ENCODE data around the gene NAA30. TPM values are rescaled to one million over a fixed set of nuclear protein-coding genes. Genes with fewer than 3 reads are reported as not detected.

NAA30 gene
- total and polyA plus RNA-seq, 2 experiments from 2014 or later, result 14.3 to 23.9 TPM

DNA sequence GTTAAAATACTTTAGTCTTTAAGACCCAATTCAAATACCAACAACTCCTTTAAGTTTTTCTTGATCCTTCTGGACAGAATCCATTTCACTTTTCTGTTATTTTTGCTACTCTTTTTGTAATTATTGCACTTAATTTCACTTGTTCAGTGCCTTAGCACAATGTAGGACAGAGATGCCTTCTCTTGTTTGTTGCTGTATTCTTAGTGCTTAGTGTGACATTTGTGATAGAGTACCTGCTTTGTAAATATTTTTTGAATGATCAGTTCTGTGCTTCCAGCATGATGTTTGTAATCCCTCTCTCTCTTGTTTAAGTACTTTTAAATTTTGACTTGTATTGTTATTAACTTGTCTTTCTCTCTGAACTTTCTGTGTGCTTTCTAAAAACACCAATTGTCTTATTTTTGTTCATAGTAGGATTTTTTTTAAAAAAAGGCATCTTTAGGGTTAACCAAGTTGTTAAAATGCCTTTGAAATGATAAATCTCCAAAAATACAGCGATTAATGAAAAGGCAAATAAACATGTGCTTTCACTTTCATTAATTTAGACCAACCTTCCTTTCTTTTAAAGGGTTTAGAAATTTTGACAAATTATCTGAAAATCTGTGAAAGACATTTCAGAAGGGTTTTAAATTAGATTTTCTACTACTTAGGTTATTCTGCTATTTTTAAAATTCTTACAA is 11.9 kb downstream of the NAA30 start:
- 12 to 20% methylated on average over 1 of the region's 1 CpG for WGBS, 2 experiments (ENCODE audit: low coverage in 1 of 2, low lambda C conversion rate in 2 of 2, missing lambda C conversion rate in 2 of 2)
- Histone ChIP-seq H2AFZ (peak overlapping the region; percentile 31; the same call in 1 of the 2 replicates), H3K79me2 (ENCODE audit: insufficient read depth) (peaks cover 85% of the 10 kb centered on the region), H3K9ac (peak overlapping the region; percentile 57), H3K9me2 (ENCODE audit: insufficient read depth) (no peaks in the 10 kb centered on the region), H3K9me3 (ENCODE audit: low read depth) (no peaks in the 10 kb centered on the region), H3K27ac (peak overlapping the region; percentile 29), H3K27me3 (replicated peaks; ENCODE audit: insufficient read depth) (no peaks in the 10 kb centered on the region), H3K4me3 (peak overlapping the region; percentile 61), H3F3A (ENCODE audit: insufficient read depth) (peaks cover 10% of the 10 kb centered on the region; the same call in 1 of the 2 replicates), H3K4me2 (ENCODE audit: unreplicated experiment) (peak overlapping the region; percentile 70), H4K20me1 (ENCODE audit: insufficient read depth) (no peaks in the 10 kb centered on the region), H3K4me1 (ENCODE audit: insufficient read depth) (peaks cover 18% of the 10 kb centered on the region; the same call in 1 of the 2 replicates), H3K36me3 (ENCODE audit: low read depth) (peaks cover 13% of the 10 kb centered on the region; the same call in 1 of the 2 replicates)
- DNase-seq, result no peak
- TF ChIP-seq EZH2 (IDR thresholded peaks at IDR 0.05; ENCODE audit: insufficient read depth, poor library complexity, severe bottlenecking), result no peak
- no peak for TF ChIP-seq EZH2phosphoT487 (IDR thresholded peaks at IDR 0.05; ENCODE audit: insufficient read depth, low read depth)
- in situ Hi-C loops (cut with MboI), result no loop called here

DNA sequence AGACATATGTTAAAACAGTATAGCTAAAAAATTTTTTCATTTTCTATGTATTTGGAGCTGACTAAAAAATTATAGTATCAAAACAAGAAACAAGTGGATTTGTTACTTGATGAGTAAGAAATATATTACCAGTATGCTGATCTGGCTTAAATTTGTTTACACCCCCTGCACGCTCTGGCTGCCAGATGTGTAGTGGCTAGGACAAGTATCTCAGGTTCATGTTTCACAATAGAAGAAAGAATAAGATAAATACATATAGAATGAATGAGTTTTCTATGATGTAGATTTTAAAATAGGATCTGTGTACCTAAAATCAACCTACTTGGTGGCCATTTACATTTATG is 13.1 kb downstream of the NAA30 start:
- H3K27ac ChIP-seq, result no peak overlapping the region
- H3K79me2 ChIP-seq (ENCODE audit: insufficient read depth), result peaks cover 85% of the 10 kb centered on the region
- no peaks in the 10 kb centered on the region for H3K9me2 ChIP-seq (ENCODE audit: insufficient read depth)
- no peaks in the 10 kb centered on the region for H3K9me3 ChIP-seq (ENCODE audit: low read depth)
- no peak overlapping the region for H3K4me2 ChIP-seq (ENCODE audit: unreplicated experiment)
- in situ Hi-C loops (cut with MboI), result no loop called here
- H2AFZ ChIP-seq, result no peak overlapping the region
- no peaks in the 10 kb centered on the region for H4K20me1 ChIP-seq (ENCODE audit: insufficient read depth)
- 0 out of 2 replicates have a peak overlapping the region, but pooled peaks have one; percentile 61 for H3K4me3 ChIP-seq
- no peak overlapping the region for H3K9ac ChIP-seq
- H3K4me1 ChIP-seq (ENCODE audit: insufficient read depth), result peaks cover 18% of the 10 kb centered on the region; the same call in 1 of the 2 replicates
- 97 to 98% methylated on average over 1 of the region's 1 CpG for WGBS, 2 experiments (ENCODE audit: low coverage in 1 of 2, low lambda C conversion rate in 2 of 2, missing lambda C conversion rate in 2 of 2)
- H3K27me3 ChIP-seq (replicated peaks; ENCODE audit: insufficient read depth), result no peaks in the 10 kb centered on the region
- TF ChIP-seq EZH2 (IDR thresholded peaks at IDR 0.05; ENCODE audit: insufficient read depth, poor library complexity, severe bottlenecking) (no peak), EZH2phosphoT487 (IDR thresholded peaks at IDR 0.05; ENCODE audit: insufficient read depth, low read depth) (no peak)
- 0 out of 2 replicates have a peak, but pooled peaks cover 13% of the 10 kb centered on the region for H3K36me3 ChIP-seq (ENCODE audit: low read depth)
- no peak for DNase-seq
- peaks cover 10% of the 10 kb centered on the region; the same call in 1 of the 2 replicates for H3F3A ChIP-seq (ENCODE audit: insufficient read depth)

DNA sequence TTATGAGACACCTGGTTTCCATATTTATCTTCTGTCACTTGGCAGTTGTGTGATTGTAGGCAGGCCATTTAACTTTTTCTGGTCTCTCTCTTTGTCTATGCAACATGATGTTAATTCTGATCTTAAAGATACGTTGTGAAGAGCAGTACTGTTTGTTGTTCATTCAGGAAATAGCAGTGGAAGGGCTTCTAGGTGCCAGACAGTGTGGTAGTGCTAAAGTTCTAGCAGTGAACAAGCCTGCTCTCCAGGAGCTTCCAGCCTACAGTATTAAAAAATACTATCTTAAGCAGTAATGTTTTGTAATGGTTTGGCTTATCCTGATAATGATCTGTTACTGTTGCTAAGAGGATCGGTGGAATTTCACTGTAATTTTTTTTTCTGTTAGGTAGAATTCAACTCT is 15.2 kb downstream of the NAA30 start:
- Histone ChIP-seq H3K4me3 (no peak overlapping the region), H3K9ac (no peak overlapping the region), H3K27ac (no peak overlapping the region), H3K79me2 (ENCODE audit: insufficient read depth) (peaks cover 67% of the 10 kb centered on the region), H3K4me2 (ENCODE audit: unreplicated experiment) (no peak overlapping the region), H4K20me1 (ENCODE audit: insufficient read depth) (no peaks in the 10 kb centered on the region), H3F3A (ENCODE audit: insufficient read depth) (peaks cover 10% of the 10 kb centered on the region; the same call in 1 of the 2 replicates), H3K27me3 (replicated peaks; ENCODE audit: insufficient read depth) (no peaks in the 10 kb centered on the region), H2AFZ (no peak overlapping the region), H3K9me3 (ENCODE audit: low read depth) (no peaks in the 10 kb centered on the region), H3K36me3 (ENCODE audit: low read depth) (peaks cover 21% of the 10 kb centered on the region), H3K4me1 (ENCODE audit: insufficient read depth) (peaks cover 18% of the 10 kb centered on the region; the same call in 1 of the 2 replicates), H3K9me2 (ENCODE audit: insufficient read depth) (no peaks in the 10 kb centered on the region)
- WGBS, 2 experiments (ENCODE audit: low coverage in 1 of 2, low lambda C conversion rate in 2 of 2, missing lambda C conversion rate in 2 of 2), result 77 to 90% methylated on average over 2 of the region's 2 CpGs
- in situ Hi-C loops (cut with MboI), result no loop called here
- TF ChIP-seq EZH2 (IDR thresholded peaks at IDR 0.05; ENCODE audit: insufficient read depth, poor library complexity, severe bottlenecking), result no peak
- no peak for TF ChIP-seq EZH2phosphoT487 (IDR thresholded peaks at IDR 0.05; ENCODE audit: insufficient read depth, low read depth)
- DNase-seq, result no peak

DNA sequence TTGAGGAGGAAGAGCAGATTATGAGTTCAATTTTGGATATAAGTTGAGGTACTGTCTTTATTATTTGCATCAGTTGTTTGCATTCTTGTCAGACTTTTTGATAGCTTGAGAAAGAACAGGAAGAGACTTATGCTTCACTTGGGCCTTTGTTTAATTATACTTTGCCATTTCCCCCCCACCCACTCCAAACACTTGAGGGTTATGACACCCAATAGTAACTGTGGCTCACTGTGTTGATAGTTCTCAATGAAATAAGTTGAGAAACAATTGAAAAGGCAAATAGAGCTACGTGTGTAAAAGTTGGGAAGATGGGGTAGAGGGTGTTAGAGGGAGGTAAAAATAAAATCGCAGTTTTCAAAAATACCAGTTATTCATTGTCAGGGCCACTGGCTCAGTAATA is 17.7 kb downstream of the NAA30 start:
- no peaks in the 10 kb centered on the region for H3K4me1 ChIP-seq (ENCODE audit: insufficient read depth)
- peaks cover 28% of the 10 kb centered on the region for H3K36me3 ChIP-seq (ENCODE audit: low read depth)
- no peak overlapping the region for H2AFZ ChIP-seq
- TF ChIP-seq EZH2phosphoT487 (IDR thresholded peaks at IDR 0.05; ENCODE audit: insufficient read depth, low read depth) (no peak), EZH2 (IDR thresholded peaks at IDR 0.05; ENCODE audit: insufficient read depth, poor library complexity, severe bottlenecking) (no peak)
- no peak overlapping the region for H3K4me2 ChIP-seq (ENCODE audit: unreplicated experiment)
- H3K27ac ChIP-seq, result no peak overlapping the region
- H3K9me2 ChIP-seq (ENCODE audit: insufficient read depth), result no peaks in the 10 kb centered on the region
- peaks cover 51% of the 10 kb centered on the region for H3K79me2 ChIP-seq (ENCODE audit: insufficient read depth)
- DNase-seq, result no peak
- H3K4me3 ChIP-seq, result no peak overlapping the region
- H3K9me3 ChIP-seq (ENCODE audit: low read depth), result no peaks in the 10 kb centered on the region
- H3K9ac ChIP-seq, result no peak overlapping the region
- in situ Hi-C loops (cut with MboI), result no loop called here
- H3K27me3 ChIP-seq (replicated peaks; ENCODE audit: insufficient read depth), result no peaks in the 10 kb centered on the region
- 94 to 98% methylated on average over 2 of the region's 2 CpGs for WGBS, 2 experiments (ENCODE audit: low coverage in 1 of 2, low lambda C conversion rate in 2 of 2, missing lambda C conversion rate in 2 of 2)
- no peaks in the 10 kb centered on the region for H3F3A ChIP-seq (ENCODE audit: insufficient read depth)
- H4K20me1 ChIP-seq (ENCODE audit: insufficient read depth), result no peaks in the 10 kb centered on the region

Data from GM23248 (cell line).